ENCODE data around the gene KCP. TPM values are rescaled to one million over a fixed set of nuclear protein-coding genes. Genes with fewer than 3 reads are reported as not detected.

The KCP gene
- total RNA-seq, 1 experiment from 2014 or later, result 0.68 TPM

DNA sequence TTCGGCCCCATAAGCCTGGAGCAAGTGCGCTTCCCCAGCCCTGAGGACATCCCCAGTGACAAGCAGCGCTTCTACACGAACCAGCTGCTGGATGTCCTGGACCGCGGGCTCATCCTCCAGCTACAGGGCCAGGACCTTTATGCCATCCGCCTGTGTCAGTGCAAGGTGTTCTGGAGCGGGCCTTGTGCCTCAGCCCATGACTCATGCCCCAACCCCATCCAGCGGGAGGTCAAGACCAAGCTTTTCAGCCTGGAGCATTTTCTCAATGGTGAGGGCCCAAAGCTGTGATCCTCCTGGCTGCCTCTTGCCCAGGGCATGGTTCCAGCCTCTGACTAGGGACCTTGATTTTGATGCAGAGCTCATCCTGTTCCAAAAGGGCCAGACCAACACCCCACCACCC is 37.3 kb upstream of the KCP start:
- Mint-ChIP-seq H3K4me3 (ENCODE audit: unreplicated experiment) (no peak overlapping the region), H3K4me1 (ENCODE audit: insufficient read depth, unreplicated experiment) (no peaks in the 10 kb centered on the region), H3K27ac (ENCODE audit: low read depth, unreplicated experiment) (no peak overlapping the region), H3K9me3 (ENCODE audit: unreplicated experiment) (no peaks in the 10 kb centered on the region), H3K36me3 (ENCODE audit: insufficient read depth, unreplicated experiment) (peaks cover 11% of the 10 kb centered on the region), H3K27me3 (ENCODE audit: insufficient read depth, unreplicated experiment) (no peaks in the 10 kb centered on the region)
- ChIA-PET CTCF (interaction anchor here (0.5 to 3.1 kb wide), 4 partner anchors 29 to 279 kb away, joined by 3 to 10 read pairs (median 4); no protein-coding TSS in a partner anchor), POLR2A (interaction anchor here (0.8 to 1.5 kb wide), 3 partner anchors 9 to 107 kb away, joined by 3 to 8 read pairs (median 5); partner anchors contain the start of gene TNPO3)
- peak; percentile 64 for DNase-seq (ENCODE audit: unreplicated experiment)
- BruUV-seq (replicated peaks), result no TSS peak
- TF ChIP-seq, protein P1, sequence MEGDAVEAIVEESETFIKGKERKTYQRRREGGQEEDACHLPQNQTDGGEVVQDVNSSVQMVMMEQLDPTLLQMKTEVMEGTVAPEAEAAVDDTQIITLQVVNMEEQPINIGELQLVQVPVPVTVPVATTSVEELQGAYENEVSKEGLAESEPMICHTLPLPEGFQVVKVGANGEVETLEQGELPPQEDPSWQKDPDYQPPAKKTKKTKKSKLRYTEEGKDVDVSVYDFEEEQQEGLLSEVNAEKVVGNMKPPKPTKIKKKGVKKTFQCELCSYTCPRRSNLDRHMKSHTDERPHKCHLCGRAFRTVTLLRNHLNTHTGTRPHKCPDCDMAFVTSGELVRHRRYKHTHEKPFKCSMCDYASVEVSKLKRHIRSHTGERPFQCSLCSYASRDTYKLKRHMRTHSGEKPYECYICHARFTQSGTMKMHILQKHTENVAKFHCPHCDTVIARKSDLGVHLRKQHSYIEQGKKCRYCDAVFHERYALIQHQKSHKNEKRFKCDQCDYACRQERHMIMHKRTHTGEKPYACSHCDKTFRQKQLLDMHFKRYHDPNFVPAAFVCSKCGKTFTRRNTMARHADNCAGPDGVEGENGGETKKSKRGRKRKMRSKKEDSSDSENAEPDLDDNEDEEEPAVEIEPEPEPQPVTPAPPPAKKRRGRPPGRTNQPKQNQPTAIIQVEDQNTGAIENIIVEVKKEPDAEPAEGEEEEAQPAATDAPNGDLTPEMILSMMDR (IDR thresholded peaks at IDR 0.05; ENCODE audit: unreplicated experiment), result no peak
- intact Hi-C loops (cut with micrococcal nuclease), result no loop called here

DNA sequence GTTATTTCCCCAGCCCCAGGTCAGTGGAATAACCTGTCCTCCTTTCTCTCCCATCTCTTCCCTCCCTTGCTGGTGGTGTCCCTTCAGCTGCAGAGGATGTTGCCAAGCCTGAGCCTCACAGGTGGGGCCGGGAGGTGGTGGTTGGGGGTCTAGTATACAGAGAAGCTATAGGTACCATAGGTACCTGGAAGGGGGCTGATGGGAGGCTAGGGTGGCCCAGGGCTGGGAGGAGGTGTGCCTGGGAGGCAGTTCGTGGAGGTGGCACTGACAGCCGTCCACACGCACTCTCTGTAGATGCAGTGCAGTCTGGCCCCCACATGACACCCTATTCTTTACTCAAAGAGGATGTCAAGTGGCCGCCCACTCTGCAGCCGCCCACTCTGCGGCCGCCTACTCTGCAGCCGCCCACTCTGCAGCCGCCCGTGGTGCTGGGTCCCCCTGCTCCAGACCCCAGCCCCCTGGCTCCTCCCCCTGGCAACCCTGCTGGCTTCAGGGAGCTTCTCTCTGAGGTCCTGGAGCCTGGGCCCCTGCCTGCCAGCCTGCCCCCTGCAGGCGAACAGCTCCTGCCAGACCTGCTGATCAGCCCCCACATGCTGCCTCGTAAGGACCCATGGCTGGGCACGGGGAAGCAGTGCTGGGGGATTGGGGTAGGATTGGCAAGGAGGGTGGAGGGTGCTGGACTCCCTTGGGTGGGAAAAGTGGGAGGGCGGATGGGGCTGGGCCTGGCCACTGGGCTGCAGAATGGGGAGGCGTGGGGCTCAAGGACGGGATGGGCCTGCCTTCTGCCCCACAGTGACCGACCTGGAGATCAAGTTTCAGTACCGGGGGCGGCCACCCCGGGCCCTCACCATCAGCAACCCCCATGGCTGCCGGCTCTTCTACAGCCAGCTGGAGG is 36.7 kb upstream of the KCP start:
- ChIA-PET CTCF (interaction anchor here (0.5 to 3.1 kb wide), 6 partner anchors 10 to 278 kb away, joined by 3 to 10 read pairs (median 3); no protein-coding TSS in a partner anchor), POLR2A (interaction anchor here (1.1 to 1.5 kb wide), 2 partner anchors 16 to 108 kb away, joined by 5 to 8 read pairs; partner anchors contain the start of gene TNPO3)
- no peak overlapping the region for H3K27ac Mint-ChIP-seq (ENCODE audit: low read depth, unreplicated experiment)
- H3K36me3 Mint-ChIP-seq (ENCODE audit: insufficient read depth, unreplicated experiment), result peaks cover 9% of the 10 kb centered on the region
- BruUV-seq (replicated peaks), result no TSS peak
- no peak overlapping the region for H3K4me3 Mint-ChIP-seq (ENCODE audit: unreplicated experiment)
- TF ChIP-seq, protein P1 (IDR thresholded peaks at IDR 0.05; ENCODE audit: unreplicated experiment), result no peak
- DNase-seq (ENCODE audit: unreplicated experiment), result no peak
- no peaks in the 10 kb centered on the region for H3K4me1 Mint-ChIP-seq (ENCODE audit: insufficient read depth, unreplicated experiment)
- H3K9me3 Mint-ChIP-seq (ENCODE audit: unreplicated experiment), result no peaks in the 10 kb centered on the region
- no peaks in the 10 kb centered on the region for H3K27me3 Mint-ChIP-seq (ENCODE audit: insufficient read depth, unreplicated experiment)
- intact Hi-C loops (cut with micrococcal nuclease), result no loop called here

DNA sequence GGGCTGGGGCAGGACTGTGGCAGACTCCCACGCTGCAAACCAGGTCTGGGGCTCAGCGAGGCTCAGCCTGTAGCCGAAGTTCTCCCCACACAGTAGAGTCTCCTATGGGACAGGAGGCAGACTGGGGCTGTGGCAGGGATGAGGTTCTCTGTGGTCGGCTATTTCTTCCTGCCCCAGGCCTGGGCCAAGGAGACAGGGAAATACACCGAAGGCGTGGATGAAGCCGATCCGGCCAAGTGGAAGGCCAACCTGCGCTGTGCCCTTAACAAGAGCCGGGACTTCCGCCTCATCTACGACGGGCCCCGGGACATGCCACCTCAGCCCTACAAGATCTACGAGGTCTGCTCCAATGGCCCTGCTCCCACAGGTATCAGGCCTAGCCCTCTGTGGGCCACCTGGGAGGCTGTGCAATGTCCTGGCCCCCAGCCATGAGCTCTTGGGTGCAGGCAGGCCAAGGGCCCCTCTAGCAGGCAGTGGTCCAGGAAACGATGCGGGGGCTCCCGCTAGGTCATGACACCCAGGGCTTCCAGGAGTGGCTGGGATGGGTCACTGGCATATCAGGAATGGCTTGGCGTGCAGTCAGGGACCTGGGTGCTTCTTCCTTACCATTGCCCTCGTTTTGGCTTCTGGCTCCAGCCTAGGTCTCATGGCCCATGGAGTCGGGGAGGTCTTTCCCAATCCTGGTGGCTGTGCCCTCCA is 35.3 kb upstream of the KCP start:
- Mint-ChIP-seq H3K27me3 (ENCODE audit: insufficient read depth, unreplicated experiment) (no peaks in the 10 kb centered on the region), H3K4me1 (ENCODE audit: insufficient read depth, unreplicated experiment) (no peaks in the 10 kb centered on the region), H3K4me3 (ENCODE audit: unreplicated experiment) (no peak overlapping the region), H3K36me3 (ENCODE audit: insufficient read depth, unreplicated experiment) (peaks cover 9% of the 10 kb centered on the region), H3K27ac (ENCODE audit: low read depth, unreplicated experiment) (no peak overlapping the region), H3K9me3 (ENCODE audit: unreplicated experiment) (no peaks in the 10 kb centered on the region)
- intact Hi-C loops (cut with micrococcal nuclease), result no loop called here
- ChIA-PET CTCF (interaction anchor here (0.6 to 1.1 kb wide), 3 partner anchors 9 to 142 kb away, joined by 3 to 4 read pairs (median 3); no protein-coding TSS in a partner anchor), POLR2A (no interaction called here)
- no peak for DNase-seq (ENCODE audit: unreplicated experiment)
- BruUV-seq (replicated peaks), result no TSS peak
- TF ChIP-seq, protein P1 (IDR thresholded peaks at IDR 0.05; ENCODE audit: unreplicated experiment), result no peak
